SU-DHL-6 (cell line): ENCODE data around the gene COBL.
"Not testable (repeated sequence)": the region's sequence is repeated elsewhere in the genome, so short reads cannot be mapped to it uniquely, and the experiment has no call there.

ENCODE experiments used
- H2AFZ ChIP-seq: fragments of 200-600 bp; sonication (generic); 2 replicates; pipeline ENCODE4 v1.6.1; 2014; ENCODE audit warnings: low read depth, mild to moderate bottlenecking, moderate library complexity, mixed read lengths, antibody characterized with exemption, low read length; ENCODE audit not compliant: severe bottlenecking
- H3F3A ChIP-seq: fragments of 200-600 bp; shearing (Covaris generic); 2 replicates; pipeline ENCODE4 v1.6.0; 2016; ENCODE audit warnings: antibody characterized with exemption, mild to moderate bottlenecking; ENCODE audit not compliant: insufficient read depth
- H3K27ac ChIP-seq: fragments of 200-600 bp; sonication (generic); 2 replicates; pipeline ENCODE4 v1.5.1; 2016; ENCODE audit warnings: low read depth, mild to moderate bottlenecking, low read length, moderate library complexity, mixed read lengths
- H3K27me3 ChIP-seq: fragments of 200-600 bp; sonication (generic), shearing (Covaris generic); 2 replicates; pipeline ENCODE4 v1.6.0; 2014; ENCODE audit warnings: mild to moderate bottlenecking, low read length
- H3K36me3 ChIP-seq: fragments of 200-600 bp; sonication (generic); 2 replicates; pipeline ENCODE4 v1.6.1; 2014; ENCODE audit warnings: mild to moderate bottlenecking, low read length, mixed read lengths
- H3K4me2 ChIP-seq: fragments of 300-600, 200-600 bp; shearing (Covaris generic), sonication (generic); 2 replicates; pipeline ENCODE4 v1.6.0; 2014; ENCODE audit warnings: low read length, low read depth, mild to moderate bottlenecking; ENCODE audit not compliant: poor library complexity, severe bottlenecking
- H3K4me3 ChIP-seq: fragments of 200-600 bp; sonication (generic); 2 replicates; pipeline ENCODE4 v1.5.1; 2014; ENCODE audit warnings: antibody characterized with exemption, low read length, mild to moderate bottlenecking, mixed read lengths; ENCODE audit not compliant: insufficient read depth, poor library complexity, severe bottlenecking
- H3K79me2 ChIP-seq: fragments of 200-600 bp; sonication (generic); 2 replicates; pipeline ENCODE4 v1.6.1; 2014; ENCODE audit warnings: mild to moderate bottlenecking, low read length, moderate library complexity; ENCODE audit not compliant: insufficient read depth
- H3K9ac ChIP-seq: fragments of 200-600 bp; sonication (generic); 2 replicates; pipeline ENCODE4 v1.7.0; 2014; ENCODE audit warnings: mild to moderate bottlenecking, low read length
- H3K9me2 ChIP-seq: fragments of 200-600 bp; sonication (generic); replicated peaks from 2 replicates; pipeline ENCODE4 v1.6.1; 2014; ENCODE audit warnings: low read length; ENCODE audit not compliant: insufficient read depth
- H3K9me3 ChIP-seq: fragments of 200-600 bp; sonication (generic); 2 replicates; pipeline ENCODE4 v1.6.1; 2014; ENCODE audit warnings: low read length, mixed read lengths; ENCODE audit not compliant: insufficient read depth
- H4K20me1 ChIP-seq: fragments of 200-600 bp; sonication (generic); 2 replicates; pipeline ENCODE4 v1.6.1; 2014; ENCODE audit warnings: low read depth, mild to moderate bottlenecking, antibody characterized with exemption, low read length, moderate library complexity, mixed read lengths
- EZH2phosphoT487 ChIP-seq: fragments of 200-600 bp; sonication (generic), shearing (Covaris generic); conservative IDR thresholded peaks from 2 replicates; pipeline ENCODE4 v1.6.1; 2018; ENCODE audit warnings: mild to moderate bottlenecking, antibody characterized with exemption, low read length, moderate library complexity, mixed read lengths
- TF ChIP-seq, protein P1 (sequence below): fragments of 200-600 bp; sonication (generic); IDR thresholded peaks from one replicate; pipeline ENCODE4 v1.5.1; 2017; ENCODE audit warnings: antibody characterized with exemption, mild to moderate bottlenecking, low read length, moderate library complexity; ENCODE audit not compliant: insufficient read depth, poor library complexity, severe bottlenecking

COBL gene

DNA sequence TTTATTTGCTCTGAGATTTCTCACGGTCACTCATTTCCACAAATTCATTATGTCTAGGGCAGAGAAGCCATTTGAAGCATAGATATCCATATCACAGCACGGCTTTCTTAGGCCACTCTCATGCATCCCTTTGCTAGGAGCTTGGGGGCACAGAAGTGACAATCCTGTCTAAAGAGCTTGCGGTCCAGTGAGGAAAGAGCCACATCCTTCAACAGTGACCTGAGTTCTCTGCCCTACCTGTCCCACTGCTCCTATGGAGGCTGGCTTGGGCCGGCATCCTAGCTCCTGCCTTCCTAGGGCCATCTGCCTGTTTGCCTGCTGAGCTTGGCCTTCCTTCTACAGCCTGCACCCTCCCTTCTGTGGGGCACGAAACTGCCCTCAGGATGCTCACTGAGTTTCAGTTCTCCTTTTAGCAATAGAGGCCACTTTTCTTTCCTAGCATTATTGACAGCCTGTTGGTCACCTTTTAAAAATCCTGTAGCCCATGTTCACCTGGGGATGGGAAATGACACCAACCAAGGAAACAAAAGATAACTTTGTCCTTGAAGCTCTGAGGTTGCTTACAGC is 321.8 kb downstream of the COBL start:
- no peaks in the 10 kb centered on the region for H3K27me3 ChIP-seq
- no peaks in the 10 kb centered on the region for H3K36me3 ChIP-seq
- TF ChIP-seq, protein P1, sequence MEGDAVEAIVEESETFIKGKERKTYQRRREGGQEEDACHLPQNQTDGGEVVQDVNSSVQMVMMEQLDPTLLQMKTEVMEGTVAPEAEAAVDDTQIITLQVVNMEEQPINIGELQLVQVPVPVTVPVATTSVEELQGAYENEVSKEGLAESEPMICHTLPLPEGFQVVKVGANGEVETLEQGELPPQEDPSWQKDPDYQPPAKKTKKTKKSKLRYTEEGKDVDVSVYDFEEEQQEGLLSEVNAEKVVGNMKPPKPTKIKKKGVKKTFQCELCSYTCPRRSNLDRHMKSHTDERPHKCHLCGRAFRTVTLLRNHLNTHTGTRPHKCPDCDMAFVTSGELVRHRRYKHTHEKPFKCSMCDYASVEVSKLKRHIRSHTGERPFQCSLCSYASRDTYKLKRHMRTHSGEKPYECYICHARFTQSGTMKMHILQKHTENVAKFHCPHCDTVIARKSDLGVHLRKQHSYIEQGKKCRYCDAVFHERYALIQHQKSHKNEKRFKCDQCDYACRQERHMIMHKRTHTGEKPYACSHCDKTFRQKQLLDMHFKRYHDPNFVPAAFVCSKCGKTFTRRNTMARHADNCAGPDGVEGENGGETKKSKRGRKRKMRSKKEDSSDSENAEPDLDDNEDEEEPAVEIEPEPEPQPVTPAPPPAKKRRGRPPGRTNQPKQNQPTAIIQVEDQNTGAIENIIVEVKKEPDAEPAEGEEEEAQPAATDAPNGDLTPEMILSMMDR: no peak
- TF ChIP-seq EZH2phosphoT487: no peak
- no peak overlapping the region for H3K4me2 ChIP-seq
- H3F3A ChIP-seq: no peaks in the 10 kb centered on the region
- no peak overlapping the region for H3K4me3 ChIP-seq
- no peaks in the 10 kb centered on the region for H3K9me2 ChIP-seq
- no peak overlapping the region for H2AFZ ChIP-seq
- no peaks in the 10 kb centered on the region for H3K79me2 ChIP-seq
- H3K9me3 ChIP-seq: no peaks in the 10 kb centered on the region
- H4K20me1 ChIP-seq: no peaks in the 10 kb centered on the region
- H3K27ac ChIP-seq: no peak overlapping the region
- no peak overlapping the region for H3K9ac ChIP-seq

- H4K20me1 ChIP-seq, H3F3A ChIP-seq, H2AFZ ChIP-seq, H3K4me2 ChIP-seq, H3K9me3 ChIP-seq, H3K36me3 ChIP-seq, H3K9ac ChIP-seq, H3K27me3 ChIP-seq, H3K9me2 ChIP-seq, H3K79me2 ChIP-seq, H3K4me3 ChIP-seq, H3K27ac ChIP-seq: not testable (repeated sequence)
Observed at GRCh38 chr7:50990214-50990613, 326.4 kb downstream of the COBL start.

GRCh38 chr7:50988988-50989387 is 327.6 kb downstream of the COBL start:
- Histone ChIP-seq H2AFZ (no peak overlapping the region), H3K27ac (no peak overlapping the region), H3K27me3 (no peaks in the 10 kb centered on the region), H3K4me2 (no peak overlapping the region), H3K9me3 (no peaks in the 10 kb centered on the region), H3K9ac (no peak overlapping the region), H3K36me3 (no peaks in the 10 kb centered on the region), H3F3A (no peaks in the 10 kb centered on the region), H3K9me2 (no peaks in the 10 kb centered on the region), H4K20me1 (no peaks in the 10 kb centered on the region), H3K79me2 (no peaks in the 10 kb centered on the region), H3K4me3 (no peak overlapping the region)
- TF ChIP-seq, protein P1: no peak

GRCh38 chr7:50988465-50988864 is 328.1 kb downstream of the COBL start:
- no peaks in the 10 kb centered on the region for H3K79me2 ChIP-seq
- H3K4me2 ChIP-seq: no peak overlapping the region
- no peaks in the 10 kb centered on the region for H3K9me3 ChIP-seq
- H3K4me3 ChIP-seq: no peak overlapping the region
- no peaks in the 10 kb centered on the region for H3F3A ChIP-seq
- no peak overlapping the region for H2AFZ ChIP-seq
- no peaks in the 10 kb centered on the region for H4K20me1 ChIP-seq
- TF ChIP-seq, protein P1: no peak
- TF ChIP-seq EZH2phosphoT487: no peak
- no peak overlapping the region for H3K9ac ChIP-seq
- H3K27ac ChIP-seq: no peak overlapping the region
- H3K36me3 ChIP-seq: no peaks in the 10 kb centered on the region
- no peaks in the 10 kb centered on the region for H3K9me2 ChIP-seq
- no peaks in the 10 kb centered on the region for H3K27me3 ChIP-seq
